ENCODE measurements around the gene CFD. TPM values are rescaled to one million over a fixed set of nuclear protein-coding genes. Genes with fewer than 3 reads are reported as not detected.

The CFD gene
- total RNA-seq, 4 donors from 2014 or later, result 3.2 to 233 (median 50.2) TPM

DNA sequence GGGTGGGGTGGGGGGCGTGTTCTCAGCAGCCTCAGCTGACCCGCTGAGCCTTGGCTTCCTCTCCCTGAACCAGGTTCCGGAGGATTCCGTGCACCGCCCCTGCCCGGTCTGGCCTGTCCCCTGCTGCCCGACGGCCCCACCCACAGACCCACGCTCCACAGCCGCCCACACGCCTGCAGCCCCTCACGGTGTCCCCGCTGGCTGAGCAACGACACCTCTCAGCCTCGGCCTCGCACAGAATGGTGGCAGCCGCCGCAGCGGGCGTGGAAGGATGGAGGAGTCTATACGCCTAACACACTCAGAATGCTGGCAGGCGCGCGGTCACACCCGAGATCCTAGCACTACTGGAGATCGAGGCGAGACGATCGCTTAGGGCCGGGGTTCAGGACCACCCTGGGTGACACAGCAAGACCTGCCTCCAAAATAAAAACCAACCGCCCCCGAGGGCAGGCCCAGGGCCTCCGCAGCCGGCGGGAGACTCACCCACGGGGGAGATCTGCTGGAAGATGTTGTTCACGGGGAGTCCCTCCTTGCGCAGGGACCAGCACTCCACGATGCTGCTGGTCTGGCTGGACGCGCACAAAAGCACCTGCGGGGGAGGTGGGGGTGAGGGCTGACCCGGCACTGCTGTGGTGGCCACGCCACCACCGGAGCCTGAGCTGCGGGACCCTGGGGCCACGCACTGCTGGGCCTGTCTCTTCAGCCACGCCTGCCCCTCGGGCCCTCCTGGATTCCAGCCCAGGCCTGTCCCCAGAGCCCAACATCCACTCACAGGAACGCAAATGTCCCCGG lies 25.2 kb downstream of the CFD start:
- no peaks in the 10 kb centered on the region for H3K9me3 ChIP-seq
- no peak overlapping the region for H3K27ac ChIP-seq
- H3K4me1 ChIP-seq, result no peaks in the 10 kb centered on the region
- no peak for DNase-seq
- H3K36me3 ChIP-seq, result no peaks in the 10 kb centered on the region
- no peaks in the 10 kb centered on the region for H3K27me3 ChIP-seq
- no peak for TF ChIP-seq POLR2A (IDR thresholded peaks at IDR 0.05)
- TF ChIP-seq, protein P1, sequence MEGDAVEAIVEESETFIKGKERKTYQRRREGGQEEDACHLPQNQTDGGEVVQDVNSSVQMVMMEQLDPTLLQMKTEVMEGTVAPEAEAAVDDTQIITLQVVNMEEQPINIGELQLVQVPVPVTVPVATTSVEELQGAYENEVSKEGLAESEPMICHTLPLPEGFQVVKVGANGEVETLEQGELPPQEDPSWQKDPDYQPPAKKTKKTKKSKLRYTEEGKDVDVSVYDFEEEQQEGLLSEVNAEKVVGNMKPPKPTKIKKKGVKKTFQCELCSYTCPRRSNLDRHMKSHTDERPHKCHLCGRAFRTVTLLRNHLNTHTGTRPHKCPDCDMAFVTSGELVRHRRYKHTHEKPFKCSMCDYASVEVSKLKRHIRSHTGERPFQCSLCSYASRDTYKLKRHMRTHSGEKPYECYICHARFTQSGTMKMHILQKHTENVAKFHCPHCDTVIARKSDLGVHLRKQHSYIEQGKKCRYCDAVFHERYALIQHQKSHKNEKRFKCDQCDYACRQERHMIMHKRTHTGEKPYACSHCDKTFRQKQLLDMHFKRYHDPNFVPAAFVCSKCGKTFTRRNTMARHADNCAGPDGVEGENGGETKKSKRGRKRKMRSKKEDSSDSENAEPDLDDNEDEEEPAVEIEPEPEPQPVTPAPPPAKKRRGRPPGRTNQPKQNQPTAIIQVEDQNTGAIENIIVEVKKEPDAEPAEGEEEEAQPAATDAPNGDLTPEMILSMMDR (IDR thresholded peaks at IDR 0.05), result no peak
- H3K4me3 ChIP-seq, result no peak overlapping the region
- intact Hi-C loops (cut with DNase I; ENCODE audit: low total_unique reads), result no loop called here

DNA sequence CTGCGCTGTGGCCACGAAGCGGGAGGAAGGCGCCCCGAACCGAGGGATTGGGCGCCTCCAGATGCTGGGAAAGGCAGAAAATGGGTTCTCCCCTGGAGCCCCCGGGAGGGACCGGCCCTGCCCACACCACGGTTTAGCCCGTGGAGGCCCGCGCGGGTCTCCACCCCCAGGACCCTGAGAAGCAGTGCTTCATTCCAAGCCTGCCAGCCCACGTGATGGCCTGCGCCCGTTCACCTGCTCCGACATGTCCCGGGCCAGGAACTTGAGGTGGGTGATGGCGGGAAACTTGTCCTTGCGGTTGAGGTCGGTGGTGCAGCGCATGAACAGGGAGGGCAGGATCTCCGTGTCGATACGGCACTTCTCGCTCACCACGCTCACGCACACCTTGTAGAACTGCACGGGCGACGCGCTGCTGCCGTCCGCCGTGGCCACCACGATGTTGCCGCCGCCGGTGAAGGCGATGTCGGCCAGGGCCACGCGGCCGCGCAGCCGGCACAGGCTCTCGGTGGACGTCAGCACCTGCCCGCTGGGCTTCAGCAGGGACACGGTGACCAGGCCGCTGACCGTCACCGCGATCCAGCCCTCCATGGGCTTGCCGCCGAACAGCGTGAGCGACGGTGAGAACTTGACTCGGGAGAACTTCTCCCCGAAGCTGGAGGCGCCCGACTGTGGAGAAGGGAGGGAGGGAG lies 26.2 kb downstream of the CFD start:
- H3K36me3 ChIP-seq, result no peaks in the 10 kb centered on the region
- H3K4me1 ChIP-seq, result no peaks in the 10 kb centered on the region
- H3K4me3 ChIP-seq, result no peak overlapping the region
- no peaks in the 10 kb centered on the region for H3K27me3 ChIP-seq
- no peak overlapping the region for H3K27ac ChIP-seq
- intact Hi-C loops (cut with DNase I; ENCODE audit: low total_unique reads), result no loop called here
- no peak for DNase-seq
- TF ChIP-seq, protein P1 (IDR thresholded peaks at IDR 0.05), result no peak
- no peak for TF ChIP-seq POLR2A (IDR thresholded peaks at IDR 0.05)
- H3K9me3 ChIP-seq, result no peaks in the 10 kb centered on the region

DNA sequence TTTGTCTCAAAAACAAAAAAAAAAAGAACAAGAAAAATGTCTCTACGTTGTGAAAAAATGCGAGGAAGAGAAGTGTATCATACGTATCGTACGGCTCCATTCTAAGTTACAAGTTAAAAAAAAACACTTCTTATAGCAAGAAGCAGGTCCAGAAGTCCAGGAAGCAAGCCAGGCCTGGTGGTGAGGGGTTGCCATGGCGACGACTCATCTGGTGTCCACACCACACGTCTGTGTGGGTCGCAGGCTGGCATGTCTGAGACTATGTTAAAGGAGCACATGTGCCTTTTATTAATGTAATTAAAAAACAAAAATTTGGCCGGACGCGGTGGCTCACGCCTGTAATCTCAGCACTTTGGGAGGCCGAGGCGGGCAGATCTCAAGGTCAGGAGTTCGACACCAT lies 27.6 kb downstream of the CFD start:
- intact Hi-C loops (cut with DNase I; ENCODE audit: low total_unique reads), result no loop called here
- no peak for DNase-seq
- Histone ChIP-seq H3K27ac (no peak overlapping the region), H3K9me3 (no peaks in the 10 kb centered on the region), H3K4me1 (no peaks in the 10 kb centered on the region), H3K27me3 (no peaks in the 10 kb centered on the region), H3K4me3 (no peak overlapping the region), H3K36me3 (no peaks in the 10 kb centered on the region)
- TF ChIP-seq, protein P1 (IDR thresholded peaks at IDR 0.05), result no peak
- no peak for TF ChIP-seq POLR2A (IDR thresholded peaks at IDR 0.05)

DNA sequence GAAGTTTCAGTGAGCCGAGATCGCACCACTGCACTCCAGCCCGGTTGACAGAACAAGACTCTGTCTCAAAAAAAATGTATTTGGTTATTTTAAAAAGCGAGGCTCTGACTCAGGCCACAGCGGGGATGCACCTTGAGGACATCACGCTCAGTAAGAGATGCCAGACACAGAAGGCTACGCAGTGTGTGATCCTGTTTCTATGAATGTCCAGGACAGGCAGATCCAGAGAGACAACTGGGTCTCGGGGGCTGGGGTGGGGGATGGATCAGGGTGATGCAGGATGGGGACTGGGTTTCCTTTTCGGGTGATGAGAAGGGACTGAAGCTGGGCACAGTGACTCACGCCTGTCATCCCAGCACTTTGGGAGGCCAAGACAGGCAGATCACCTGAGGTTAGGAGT lies 28.1 kb downstream of the CFD start:
- TF ChIP-seq POLR2A (IDR thresholded peaks at IDR 0.05), result no peak
- TF ChIP-seq, protein P1 (IDR thresholded peaks at IDR 0.05), result no peak
- intact Hi-C loops (cut with DNase I; ENCODE audit: low total_unique reads), result no loop called here
- H3K4me3 ChIP-seq, result no peak overlapping the region
- H3K4me1 ChIP-seq, result no peaks in the 10 kb centered on the region
- DNase-seq, result no peak
- no peaks in the 10 kb centered on the region for H3K27me3 ChIP-seq
- H3K9me3 ChIP-seq, result no peaks in the 10 kb centered on the region
- no peak overlapping the region for H3K27ac ChIP-seq
- no peaks in the 10 kb centered on the region for H3K36me3 ChIP-seq
